B cell (primary cell): ENCODE measurements around the gene FZR1. TPM values are rescaled to one million over a fixed set of nuclear protein-coding genes. Genes with fewer than 3 reads are reported as not detected.

Source experiments
- ATAC-seq: fragments of 200-7000 bp; cut with Tn5 transposase; one replicate; pipeline ENCODE4 v1.10.0; 2021; ENCODE audit warnings: low read depth, mild to moderate bottlenecking, moderate number of reproducible peaks, moderate library complexity
- CTCF ChIA-PET: fragments of 350-600 bp; sonication (Branson Sonifier 250); formaldehyde crosslinking; loops from one replicate; lab custom pipeline; 2021; ENCODE audit warnings: antibody characterized with exemption, inconsistent platforms; lab: Charles Lee
- POLR2A ChIA-PET: fragments of 350-600 bp; sonication (Branson Sonifier 250); formaldehyde crosslinking; loops from one replicate; lab custom pipeline; 2021; ENCODE audit warnings: antibody characterized with exemption; lab: Charles Lee
- DNase-seq: peaks from one replicate; pipeline ENCODE4 v3.0.0; 2013
- H2AFZ ChIP-seq: 2 replicates; pipeline ENCODE4 v1.6.1; 2012; ENCODE audit warnings: mild to moderate bottlenecking, low read depth, low read length; ENCODE audit not compliant: insufficient read depth, poor library complexity, severe bottlenecking
- H3K27ac ChIP-seq, 2 donors: 1 replicate in 1 of 2; 2 replicates in 1 of 2; pipeline ENCODE4 v1.5.1; 2012 to 2013; ENCODE audit warnings: low read length in 2 of 2, mild to moderate bottlenecking in 2 of 2, moderate library complexity in 1 of 2
- H3K27me3 ChIP-seq, 4 experiments: fragments of 200-600 bp in 1 of 4; sonication (generic) in 1 of 4; replicated peaks in 1 of 4; 1 replicate in 2 of 4; 2 replicates in 2 of 4; pipeline versions ENCODE4 v1.6.1 to v1.7.0; 2013 to 2016; ENCODE audit warnings: low read length in 3 of 4, mild to moderate bottlenecking in 2 of 4, mixed read lengths in 1 of 4, moderate library complexity in 1 of 4; ENCODE audit not compliant: insufficient read depth in 4 of 4, control insufficient read depth in 3 of 4; ENCODE audit errors: control extremely low read depth in 1 of 4
- H3K36me3 ChIP-seq, 2 experiments: replicated peaks in 1 of 2; 1 replicate in 1 of 2; 2 replicates in 1 of 2; pipeline versions ENCODE4 v1.6.1 to v1.7.1; 2013; ENCODE audit warnings: low read length in 1 of 2; ENCODE audit not compliant: insufficient read depth in 2 of 2, control insufficient read depth in 1 of 2; ENCODE audit errors: control extremely low read depth in 1 of 2, extremely low read depth in 1 of 2
- H3K4me1 ChIP-seq, 2 donors: fragments of 200-600 bp in 1 of 2; sonication (generic) in 1 of 2; 1 replicate in 1 of 2; 2 replicates in 1 of 2; pipeline versions ENCODE4 v1.5.1 to v1.6.1; 2013 to 2017; ENCODE audit warnings: low read length in 2 of 2; ENCODE audit not compliant: control insufficient read depth in 2 of 2, insufficient read depth in 2 of 2
- H3K4me2 ChIP-seq: replicated peaks from 2 replicates; pipeline ENCODE3; 2012; ENCODE audit warnings: mild to moderate bottlenecking, low read depth, low read length; ENCODE audit not compliant: poor library complexity, severe bottlenecking
- H3K4me3 ChIP-seq, 5 experiments: fragments of 200-600 bp in 1 of 5; sonication (generic) in 1 of 5; 1 replicate in 3 of 5; 2 replicates in 2 of 5; pipeline versions ENCODE4 v1.5.1 to v1.7.0; 2011 to 2016; ENCODE audit warnings: low read length in 4 of 5, mild to moderate bottlenecking in 4 of 5, low read depth in 2 of 5, control low read depth in 1 of 5, moderate library complexity in 1 of 5; ENCODE audit not compliant: insufficient read depth in 1 of 5; ENCODE audit errors: control extremely low read depth in 1 of 5, extremely low read depth in 1 of 5
- H3K79me2 ChIP-seq: fragments of 200-600 bp; sonication (generic); one replicate; pipeline ENCODE4 v1.6.0; 2016; ENCODE audit warnings: low read length; ENCODE audit not compliant: control insufficient read depth, insufficient read depth
- H3K9ac ChIP-seq: fragments of 200-600 bp; sonication (generic); 2 replicates; pipeline ENCODE4 v1.6.1; 2017; ENCODE audit warnings: mild to moderate bottlenecking, low read length, moderate library complexity
- H3K9me3 ChIP-seq, 3 donors: one replicate each; pipeline versions ENCODE4 v1.6.1 to v1.7.1; 2013; ENCODE audit warnings: low read length in 2 of 3; ENCODE audit not compliant: control insufficient read depth in 2 of 3, insufficient read depth in 1 of 3; ENCODE audit errors: control extremely low read depth in 1 of 3
- H4K20me1 ChIP-seq: 2 replicates; pipeline ENCODE4 v1.6.0; 2012; ENCODE audit warnings: mild to moderate bottlenecking, low read length; ENCODE audit not compliant: insufficient read depth, control insufficient read depth, poor library complexity, severe bottlenecking
- H3K27ac Mint-ChIP-seq: one replicate; pipeline ENCODE4 v1.8.0; 2021; ENCODE audit warnings: mixed read lengths
- H3K27me3 Mint-ChIP-seq: one replicate; pipeline ENCODE4 v1.8.0; 2021; ENCODE audit warnings: mixed read lengths
- H3K4me1 Mint-ChIP-seq: one replicate; pipeline ENCODE4 v1.8.0; 2021; ENCODE audit warnings: mixed read lengths
- H3K4me3 Mint-ChIP-seq: one replicate; pipeline ENCODE4 v1.8.0; 2021; ENCODE audit warnings: mixed read lengths
- H3K9me3 Mint-ChIP-seq: one replicate; pipeline ENCODE4 v1.8.0; 2022; ENCODE audit warnings: mixed read lengths; ENCODE audit not compliant: insufficient read depth
- CTCF ChIP-seq: fragments of 200-600 bp; IDR thresholded peaks from one replicate; pipeline ENCODE4 v1.8.0; 2022; ENCODE audit warnings: antibody characterized with exemption, mild to moderate bottlenecking
- EZH2 ChIP-seq: IDR thresholded peaks from 2 replicates; pipeline ENCODE4 v1.6.1; 2012; ENCODE audit warnings: borderline replicate concordance, low read depth, mild to moderate bottlenecking, moderate library complexity, low read length; ENCODE audit not compliant: insufficient read depth, poor library complexity, severe bottlenecking
- WGBS: methylation state at CpG from one replicate; pipeline ENCODE4 v1.1.5; 2013; ENCODE audit warnings: missing lambda C conversion rate; ENCODE audit not compliant: insufficient coverage; 5-methylcytosine and 5-hydroxymethylcytosine counted together
- intact Hi-C: fragments of 100-400 bp; cut with micrococcal nuclease; formaldehyde crosslinking; loops from one replicate; pipeline ENCODE4 v1.10.0; 2022
- polyA plus RNA-seq: library from polyadenylated mRNA; depleted of rRNA; stranded (reverse); fragments of >200 nt; gene quantifications from 2 replicates; pipeline ENCODE4 v1.2.3, GENCODE V29; 2012
- small RNA-seq: library from RNA; depleted of rRNA; stranded (forward); fragments of <200 nt; gene quantifications from one replicate; pipeline ENCODE3, GENCODE V24; 2012; ENCODE audit warnings: low replicate concordance, low read depth; ENCODE audit not compliant: insufficient read length
- total RNA-seq, 2 donors: library from RNA; stranded (reverse); fragments of 120-200 nt in 1 of 2; gene quantifications; 1 replicate in 1 of 2; 2 replicates in 1 of 2; pipeline versions ENCODE4 v1.2.3 to v1.2.4, GENCODE V29; 2013 to 2022

FZR1 gene
- total and polyA plus RNA-seq, 2 donors (not counting 1 experiment from before 2014, with no cell fraction given) = 83.5 to 96.1 TPM

- no peak overlapping the region for H3K4me3 ChIP-seq
- no peak overlapping the region for H3K9ac ChIP-seq
- ChIA-PET POLR2A (interaction anchor here (0.7 kb wide), 1 partner anchor 39 kb away, joined by 12 read pairs; no protein-coding TSS in a partner anchor), CTCF (interaction anchor here (1.0 to 2.0 kb wide), 3 partner anchors 16 to 42 kb away, joined by 3 to 5 read pairs (median 3); no protein-coding TSS in a partner anchor)
- no peak overlapping the region for H3K27ac ChIP-seq
- DNase-seq = no peak
- Mint-ChIP-seq H3K4me3 (no peak overlapping the region), H3K27ac (no peak overlapping the region), H3K27me3 (no peaks in the 10 kb centered on the region), H3K4me1 (no peaks in the 10 kb centered on the region), H3K9me3 (no peaks in the 10 kb centered on the region)
- intact Hi-C loops = loop anchor here (1.0 to 5.0 kb wide), 2 partner anchors 31 to 120 kb away; partner anchors contain the start of gene TJP3
- peaks cover 0 to 13% (median 6%) of the 10 kb centered on the region in 4 experiments for H3K27me3 ChIP-seq
- ATAC-seq = no peak
- no peak overlapping the region for H2AFZ ChIP-seq
- no peaks in the 10 kb centered on the region for H4K20me1 ChIP-seq
- H3K4me1 ChIP-seq = peaks cover 8 to 12% of the 10 kb centered on the region in 2 donors
- WGBS = 94% methylated on average over 30 of the region's 31 CpGs
- TF ChIP-seq EZH2 (no peak), CTCF (no peak)
- H3K79me2 ChIP-seq = no peaks in the 10 kb centered on the region
- H3K9me3 ChIP-seq = peaks cover 0 to 22% (median 0%) of the 10 kb centered on the region in 3 donors
- no peaks in the 10 kb centered on the region for H3K36me3 ChIP-seq
- H3K4me2 ChIP-seq = no peak overlapping the region
Measured at GRCh38 chr19:3586707-3587346, 80.7 kb downstream of the FZR1 start.

Small RNAs within 50 kb of the gene (small RNA-seq; reads per million reads assigned to genes)
- gene AC005786.1 (not detected), gene RF00212 (not detected)

Other genes with a start within 250 kb of the FZR1 start
- gene NFIC, start 139.7 kb upstream of the FZR1 start, total RNA-seq = 23.6 and 24.3 TPM in 2 replicates
- 3.5 and 3.8 TPM in 2 replicates for gene NFIC, start 139.7 kb upstream of the FZR1 start, polyA plus RNA-seq
- not detected in 2 replicates for gene SMIM24, start 25.8 kb upstream of the FZR1 start, total RNA-seq
- 0.82 TPM in 1 of 2 replicates, not detected in the other for gene SMIM24, start 25.8 kb upstream of the FZR1 start, polyA plus RNA-seq
- not detected in 2 replicates for gene SMIM44, start 22.9 kb upstream of the FZR1 start, total RNA-seq
- not detected in 2 replicates for gene SMIM44, start 22.9 kb upstream of the FZR1 start, polyA plus RNA-seq
- 8.4 and 8.6 TPM in 2 replicates for gene DOHH, start 5.6 kb upstream of the FZR1 start, total RNA-seq
- 6.6 and 7.0 TPM in 2 replicates for gene DOHH, start 5.6 kb upstream of the FZR1 start, polyA plus RNA-seq
- gene TEKTIP1, start 32.9 kb downstream of the FZR1 start, total RNA-seq = 17.3 and 18.6 TPM in 2 replicates
- gene TEKTIP1, start 32.9 kb downstream of the FZR1 start, polyA plus RNA-seq = 6.3 and 9.6 TPM in 2 replicates
- 99.6 and 100 TPM in 2 replicates for gene MFSD12, start 51.3 kb downstream of the FZR1 start, total RNA-seq
- 133 and 154 TPM in 2 replicates for gene MFSD12, start 51.3 kb downstream of the FZR1 start, polyA plus RNA-seq
- gene HMG20B, start 66.6 kb downstream of the FZR1 start, total RNA-seq = 59.0 and 60.7 TPM in 2 replicates
- 41.7 and 42.4 TPM in 2 replicates for gene HMG20B, start 66.6 kb downstream of the FZR1 start, polyA plus RNA-seq
- 0.36 and 0.47 TPM in 2 replicates for gene GIPC3, start 79.2 kb downstream of the FZR1 start, total RNA-seq
- 0.39 and 0.48 TPM in 2 replicates for gene GIPC3, start 79.2 kb downstream of the FZR1 start, polyA plus RNA-seq
- gene TBXA2R, start 100.6 kb downstream of the FZR1 start, total RNA-seq = 3.9 and 6.1 TPM in 2 replicates
- 7.9 and 8.0 TPM in 2 replicates for gene TBXA2R, start 100.6 kb downstream of the FZR1 start, polyA plus RNA-seq
- gene CACTIN, start 120.5 kb downstream of the FZR1 start, total RNA-seq = 41.8 and 48.0 TPM in 2 replicates
- 40.6 and 47.7 TPM in 2 replicates for gene CACTIN, start 120.5 kb downstream of the FZR1 start, polyA plus RNA-seq
- gene PIP5K1C, start 194.2 kb downstream of the FZR1 start, total RNA-seq = 42.3 and 46.7 TPM in 2 replicates
- gene PIP5K1C, start 194.2 kb downstream of the FZR1 start, polyA plus RNA-seq = 10.4 and 16.8 TPM in 2 replicates
- 2.0 and 2.9 TPM in 2 replicates for gene TJP3, start 202.1 kb downstream of the FZR1 start, total RNA-seq
- gene TJP3, start 202.1 kb downstream of the FZR1 start, polyA plus RNA-seq = 1.9 and 2.1 TPM in 2 replicates